ENCODE measurements around the gene TMPRSS6. TPM values are rescaled to one million over a fixed set of nuclear protein-coding genes. Genes with fewer than 3 reads are reported as not detected.

TMPRSS6 gene
- total and polyA plus RNA-seq, 2 of the 13 experiments (the other 11 are each of a cell fraction or from before 2014, with no cell fraction given) = 4.2 to 4.8 TPM

DNA sequence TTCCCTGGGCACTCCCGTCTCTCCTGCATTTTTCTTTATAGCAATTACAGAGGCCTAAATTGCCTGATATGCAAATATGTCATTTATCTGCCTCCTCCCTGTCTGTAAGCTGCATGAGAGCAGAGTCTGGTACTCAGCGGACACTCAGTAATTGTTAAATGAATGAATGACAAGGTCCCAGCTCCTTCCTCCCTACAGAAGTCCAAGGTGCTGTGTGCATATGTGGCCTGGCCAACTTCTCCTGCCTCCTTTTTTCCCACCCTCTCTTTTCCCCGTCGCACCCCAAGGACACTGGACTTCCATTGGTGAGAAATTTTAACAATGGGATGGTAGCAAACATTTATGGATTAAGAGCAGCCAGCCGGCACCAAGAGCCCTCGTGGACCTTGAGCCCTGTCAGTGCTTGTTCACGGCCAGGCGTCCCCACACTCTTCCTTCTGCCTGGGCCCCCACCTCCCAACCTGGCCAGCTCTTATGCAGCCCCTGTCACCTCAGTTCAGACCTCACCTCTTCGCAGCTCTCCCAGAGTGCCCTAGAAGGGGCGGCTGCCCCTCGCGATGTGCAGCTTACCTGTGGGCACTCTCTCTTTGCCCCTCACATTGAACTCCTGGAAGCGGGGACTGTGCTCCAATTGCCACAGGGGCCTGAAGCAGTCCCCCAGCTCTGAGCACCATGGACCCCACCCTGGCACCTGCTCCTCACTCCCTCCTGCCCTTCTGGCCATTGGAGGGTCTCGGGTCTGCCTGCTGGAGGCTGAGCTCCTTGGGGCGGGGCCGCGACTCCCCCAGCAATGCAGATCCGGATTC is 1.5 kb downstream of the TMPRSS6 start (continued):
- TF ChIP-seq ESRRA (CRISPR knock-in tag; IDR thresholded peaks at IDR 0.05; ENCODE audit: low read depth) = no peak
- TF ChIP-seq ZNF12 (CRISPR knock-in tag; IDR thresholded peaks at IDR 0.05) = no peak
- TF ChIP-seq RBFOX2 (IDR thresholded peaks at IDR 0.05; ENCODE audit: low read depth, low read length) = no peak
- TF ChIP-seq ZNF569 (CRISPR knock-in tag; IDR thresholded peaks at IDR 0.05; ENCODE audit: borderline replicate concordance) = no peak
- no peak for TF ChIP-seq NFYB (CRISPR knock-in tag; IDR thresholded peaks at IDR 0.05)
- no peak for TF ChIP-seq IKZF4 (CRISPR knock-in tag; IDR thresholded peaks at IDR 0.05; ENCODE audit: borderline replicate concordance, low read depth, not compliant biosample characterization)
- TF ChIP-seq ZNF446 (CRISPR knock-in tag; IDR thresholded peaks at IDR 0.05) = no peak
- TF ChIP-seq GABPA (IDR thresholded peaks at IDR 0.05; ENCODE audit: low read depth, low read length) = no peak
- no peak for TF ChIP-seq GABPA (CRISPR knock-in tag; IDR thresholded peaks at IDR 0.05; ENCODE audit: low read depth)
- no peak for TF ChIP-seq ZC3H13 (CRISPR knock-in tag; IDR thresholded peaks at IDR 0.05)
- TF ChIP-seq MAFK (conservative IDR thresholded peaks at IDR 0.05 in 1 of 2, IDR thresholded peaks at IDR 0.05 in 1 of 2; ENCODE audit: low read length in 2 of 2) = no peak
- no peak for TF ChIP-seq CAMTA2 (CRISPR knock-in tag; IDR thresholded peaks at IDR 0.05; ENCODE audit: borderline replicate concordance)
- TF ChIP-seq ZNF83 (CRISPR knock-in tag; IDR thresholded peaks at IDR 0.05; ENCODE audit: borderline replicate concordance) = no peak
- no peak for TF ChIP-seq FOXJ3 (CRISPR knock-in tag; IDR thresholded peaks at IDR 0.05; ENCODE audit: borderline replicate concordance)
- TF ChIP-seq CHD4 (IDR thresholded peaks at IDR 0.05; ENCODE audit: borderline replicate concordance, low read length) = peak; percentile 61; the same call in 1 of the 2 replicates
- TF ChIP-seq ZNF337 (CRISPR knock-in tag; IDR thresholded peaks at IDR 0.05; ENCODE audit: borderline replicate concordance, low read depth) = no peak
- no peak for TF ChIP-seq ZNF207 (IDR thresholded peaks at IDR 0.05; ENCODE audit: borderline replicate concordance)
- TF ChIP-seq NR2C2 (CRISPR knock-in tag; IDR thresholded peaks at IDR 0.05; ENCODE audit: borderline replicate concordance) = no peak
- TF ChIP-seq AGO1 (IDR thresholded peaks at IDR 0.05; ENCODE audit: low read depth, low read length, poor library complexity, severe bottlenecking) = no peak
- no peak for TF ChIP-seq ZNF296 (CRISPR knock-in tag; conservative IDR thresholded peaks at IDR 0.05)
- TF ChIP-seq ZNF280B (CRISPR knock-in tag; IDR thresholded peaks at IDR 0.05; ENCODE audit: borderline replicate concordance) = 0 out of 2 replicates have a peak, but pooled peaks have one; percentile 62
- TF ChIP-seq BCL6 (CRISPR knock-in tag; IDR thresholded peaks at IDR 0.05) = no peak
- peak; percentile 69; the same call in 1 of the 2 replicates for TF ChIP-seq GZF1 (CRISPR knock-in tag; IDR thresholded peaks at IDR 0.05)
- TF ChIP-seq ZNF709 (CRISPR knock-in tag; IDR thresholded peaks at IDR 0.05) = no peak
- TF ChIP-seq WIZ (CRISPR knock-in tag; IDR thresholded peaks at IDR 0.05) = no peak
- TF ChIP-seq ZNF260 (CRISPR knock-in tag; IDR thresholded peaks at IDR 0.05; ENCODE audit: borderline replicate concordance, low read depth) = no peak
- peak; percentile 88 for TF ChIP-seq PITX1 (CRISPR knock-in tag; IDR thresholded peaks at IDR 0.05)
- TF ChIP-seq ARNTL (CRISPR knock-in tag; IDR thresholded peaks at IDR 0.05) = no peak
- no peak for TF ChIP-seq PHB2 (IDR thresholded peaks at IDR 0.05; ENCODE audit: partially characterized antibody)
- no peak for TF ChIP-seq PRPF4 (IDR thresholded peaks at IDR 0.05; ENCODE audit: low read depth, low read length, poor library complexity, severe bottlenecking)
- no peak for TF ChIP-seq ZNF333 (CRISPR knock-in tag; IDR thresholded peaks at IDR 0.05; ENCODE audit: borderline replicate concordance)
